Activated naive CD4-positive, alpha-beta T cell treated with anti-CD3 and anti-CD28 coated beads, Interleukin-2, amount 10 ng/mL, durations not matched to agents 5 hours and 36 hours (primary cell): ENCODE results near the gene AMY1A. TPM values are rescaled to one million over a fixed set of nuclear protein-coding genes. Genes with fewer than 3 reads are reported as not detected.

Experiments
- total RNA-seq, 2 experiments: library from RNA; stranded (reverse); gene quantifications; one replicate each; pipeline ENCODE4 v1.2.3, GENCODE V29; 2021

The AMY1A gene
- total RNA-seq: not detected

GRCh38 chr1:103655460-103655859 is at the start of gene AMY1A:
Gene AMY1A, plus strand, starts transcription at chr1:103655760. Its CDS starts 571 bp downstream, at chr1:103656331.

GRCh38 chr1:103616994-103617477 is 38.5 kb upstream of the AMY1A start, which contains the start of gene AMY2A:
Gene AMY2A, plus strand, starts transcription at chr1:103617427. Its CDS starts 14 bp downstream, at chr1:103617441.

GRCh38 chr1:103696110-103696509 is 40.5 kb downstream of the AMY1A start, which contains the start of gene AMY1B:
Gene AMY1B, minus strand, starts transcription at chr1:103696210. Its CDS starts 571 bp downstream, at chr1:103695639.

Other genes starting within 250 kb of the AMY1A start
- 10 to 100 TPM; 28.9 to 34.3 TPM for gene RNPC3, start 130.1 kb upstream of the AMY1A start, total RNA-seq
- 10 to 100 TPM; 11.3 to 12.1 TPM for gene AMY2B, start 84.2 kb upstream of the AMY1A start, total RNA-seq
- not detected for gene AMY2A, start 38.3 kb upstream of the AMY1A start, total RNA-seq
- not detected for gene AMY1B, start 40.5 kb downstream of the AMY1A start, total RNA-seq
- not detected for gene AMY1C, start 94.1 kb downstream of the AMY1A start, total RNA-seq